B cell (primary cell): ENCODE results near the gene ARFGAP2. TPM values are rescaled to one million over a fixed set of nuclear protein-coding genes. Genes with fewer than 3 reads are reported as not detected.

Experiments
- ATAC-seq: fragments of 200-7000 bp; cut with Tn5 transposase; one replicate; pipeline ENCODE4 v1.10.0; 2021; ENCODE audit warnings: low read depth, mild to moderate bottlenecking, moderate number of reproducible peaks, moderate library complexity
- CTCF ChIA-PET: fragments of 350-600 bp; sonication (Branson Sonifier 250); formaldehyde crosslinking; loops from one replicate; lab custom pipeline; 2021; ENCODE audit warnings: antibody characterized with exemption, inconsistent platforms; lab: Charles Lee
- POLR2A ChIA-PET: fragments of 350-600 bp; sonication (Branson Sonifier 250); formaldehyde crosslinking; loops from one replicate; lab custom pipeline; 2021; ENCODE audit warnings: antibody characterized with exemption; lab: Charles Lee
- DNase-seq: peaks from one replicate; pipeline ENCODE4 v3.0.0; 2013
- H2AFZ ChIP-seq: 2 replicates; pipeline ENCODE4 v1.6.1; 2012; ENCODE audit warnings: mild to moderate bottlenecking, low read depth, low read length; ENCODE audit not compliant: insufficient read depth, poor library complexity, severe bottlenecking
- H3K27ac ChIP-seq, 2 donors: 1 replicate in 1 of 2; 2 replicates in 1 of 2; pipeline ENCODE4 v1.5.1; 2012 to 2013; ENCODE audit warnings: low read length in 2 of 2, mild to moderate bottlenecking in 2 of 2, moderate library complexity in 1 of 2
- H3K27me3 ChIP-seq, 4 experiments: fragments of 200-600 bp in 1 of 4; sonication (generic) in 1 of 4; replicated peaks in 1 of 4; 1 replicate in 2 of 4; 2 replicates in 2 of 4; pipeline versions ENCODE4 v1.6.1 to v1.7.0; 2013 to 2016; ENCODE audit warnings: low read length in 3 of 4, mild to moderate bottlenecking in 2 of 4, mixed read lengths in 1 of 4, moderate library complexity in 1 of 4; ENCODE audit not compliant: insufficient read depth in 4 of 4, control insufficient read depth in 3 of 4; ENCODE audit errors: control extremely low read depth in 1 of 4
- H3K36me3 ChIP-seq, 2 experiments: replicated peaks in 1 of 2; 1 replicate in 1 of 2; 2 replicates in 1 of 2; pipeline versions ENCODE4 v1.6.1 to v1.7.1; 2013; ENCODE audit warnings: low read length in 1 of 2; ENCODE audit not compliant: insufficient read depth in 2 of 2, control insufficient read depth in 1 of 2; ENCODE audit errors: control extremely low read depth in 1 of 2, extremely low read depth in 1 of 2
- H3K4me1 ChIP-seq, 2 donors: fragments of 200-600 bp in 1 of 2; sonication (generic) in 1 of 2; 1 replicate in 1 of 2; 2 replicates in 1 of 2; pipeline versions ENCODE4 v1.5.1 to v1.6.1; 2013 to 2017; ENCODE audit warnings: low read length in 2 of 2; ENCODE audit not compliant: control insufficient read depth in 2 of 2, insufficient read depth in 2 of 2
- H3K4me2 ChIP-seq: replicated peaks from 2 replicates; pipeline ENCODE3; 2012; ENCODE audit warnings: mild to moderate bottlenecking, low read depth, low read length; ENCODE audit not compliant: poor library complexity, severe bottlenecking
- H3K4me3 ChIP-seq, 5 experiments: fragments of 200-600 bp in 1 of 5; sonication (generic) in 1 of 5; 1 replicate in 3 of 5; 2 replicates in 2 of 5; pipeline versions ENCODE4 v1.5.1 to v1.7.0; 2011 to 2016; ENCODE audit warnings: low read length in 4 of 5, mild to moderate bottlenecking in 4 of 5, low read depth in 2 of 5, control low read depth in 1 of 5, moderate library complexity in 1 of 5; ENCODE audit not compliant: insufficient read depth in 1 of 5; ENCODE audit errors: control extremely low read depth in 1 of 5, extremely low read depth in 1 of 5
- H3K79me2 ChIP-seq: fragments of 200-600 bp; sonication (generic); one replicate; pipeline ENCODE4 v1.6.0; 2016; ENCODE audit warnings: low read length; ENCODE audit not compliant: control insufficient read depth, insufficient read depth
- H3K9ac ChIP-seq: fragments of 200-600 bp; sonication (generic); 2 replicates; pipeline ENCODE4 v1.6.1; 2017; ENCODE audit warnings: mild to moderate bottlenecking, low read length, moderate library complexity
- H3K9me3 ChIP-seq, 3 donors: one replicate each; pipeline versions ENCODE4 v1.6.1 to v1.7.1; 2013; ENCODE audit warnings: low read length in 2 of 3; ENCODE audit not compliant: control insufficient read depth in 2 of 3, insufficient read depth in 1 of 3; ENCODE audit errors: control extremely low read depth in 1 of 3
- H4K20me1 ChIP-seq: 2 replicates; pipeline ENCODE4 v1.6.0; 2012; ENCODE audit warnings: mild to moderate bottlenecking, low read length; ENCODE audit not compliant: insufficient read depth, control insufficient read depth, poor library complexity, severe bottlenecking
- H3K27ac Mint-ChIP-seq: one replicate; pipeline ENCODE4 v1.8.0; 2021; ENCODE audit warnings: mixed read lengths
- H3K27me3 Mint-ChIP-seq: one replicate; pipeline ENCODE4 v1.8.0; 2021; ENCODE audit warnings: mixed read lengths
- H3K4me1 Mint-ChIP-seq: one replicate; pipeline ENCODE4 v1.8.0; 2021; ENCODE audit warnings: mixed read lengths
- H3K4me3 Mint-ChIP-seq: one replicate; pipeline ENCODE4 v1.8.0; 2021; ENCODE audit warnings: mixed read lengths
- H3K9me3 Mint-ChIP-seq: one replicate; pipeline ENCODE4 v1.8.0; 2022; ENCODE audit warnings: mixed read lengths; ENCODE audit not compliant: insufficient read depth
- EZH2 ChIP-seq: IDR thresholded peaks from 2 replicates; pipeline ENCODE4 v1.6.1; 2012; ENCODE audit warnings: borderline replicate concordance, low read depth, mild to moderate bottlenecking, moderate library complexity, low read length; ENCODE audit not compliant: insufficient read depth, poor library complexity, severe bottlenecking
- WGBS: methylation state at CpG from one replicate; pipeline ENCODE4 v1.1.5; 2013; ENCODE audit warnings: missing lambda C conversion rate; ENCODE audit not compliant: insufficient coverage; 5-methylcytosine and 5-hydroxymethylcytosine counted together
- intact Hi-C: fragments of 100-400 bp; cut with micrococcal nuclease; formaldehyde crosslinking; loops from one replicate; pipeline ENCODE4 v1.10.0; 2022
- polyA plus RNA-seq: library from polyadenylated mRNA; depleted of rRNA; stranded (reverse); fragments of >200 nt; gene quantifications from 2 replicates; pipeline ENCODE4 v1.2.3, GENCODE V29; 2012
- total RNA-seq, 2 donors: library from RNA; stranded (reverse); fragments of 120-200 nt in 1 of 2; gene quantifications; 1 replicate in 1 of 2; 2 replicates in 1 of 2; pipeline versions ENCODE4 v1.2.3 to v1.2.4, GENCODE V29; 2013 to 2022
- TF ChIP-seq, protein P1 (sequence below): fragments of 200-600 bp; IDR thresholded peaks from one replicate; pipeline ENCODE4 v1.8.0; 2022; ENCODE audit warnings: antibody characterized with exemption, mild to moderate bottlenecking

The ARFGAP2 gene
- total and polyA plus RNA-seq, 2 donors (not counting 1 experiment from before 2014, with no cell fraction given), result 141 to 200 TPM

DNA sequence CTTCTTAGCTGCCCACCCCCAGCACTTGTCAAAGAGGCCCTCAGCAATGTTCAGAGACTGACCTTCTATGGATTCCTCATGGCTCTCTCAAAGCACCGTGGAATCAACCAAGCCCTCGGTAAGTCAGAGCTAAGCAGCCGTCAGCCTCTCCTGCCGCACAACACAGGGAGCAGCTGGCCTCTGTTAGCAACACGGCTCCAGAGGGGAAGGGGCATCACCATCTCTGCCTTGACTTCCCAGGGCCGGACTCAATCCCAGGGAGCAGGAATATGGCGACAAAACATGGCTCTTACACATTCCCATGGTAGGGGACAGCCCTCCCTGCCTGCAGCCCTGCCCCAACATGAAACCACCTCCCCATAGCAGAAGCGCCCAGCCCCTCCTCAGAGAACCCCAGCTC is 18.9 kb downstream of the ARFGAP2 start:
- Histone ChIP-seq H2AFZ (no peak overlapping the region), H3K4me2 (no peak overlapping the region), H3K4me1 (peaks cover 13 to 25% of the 10 kb centered on the region in 2 donors), H3K79me2 (no peaks in the 10 kb centered on the region), H3K4me3 (no peak overlapping the region), H3K9ac (no peak overlapping the region), H4K20me1 (peaks cover 21% of the 10 kb centered on the region), H3K27ac (no peak overlapping the region), H3K36me3 (peaks cover 0 to 9% of the 10 kb centered on the region in 2 experiments), H3K27me3 (no peaks in the 10 kb centered on the region), H3K9me3 (no peaks in the 10 kb centered on the region)
- H3K9me3 Mint-ChIP-seq, result no peaks in the 10 kb centered on the region
- DNase-seq (peak; percentile 4), ATAC-seq (no peak)
- H3K4me1 Mint-ChIP-seq, result peaks cover 23% of the 10 kb centered on the region
- H3K27ac Mint-ChIP-seq, result peak overlapping the region; percentile 2
- no peak overlapping the region for H3K4me3 Mint-ChIP-seq
- no peak for TF ChIP-seq EZH2
- TF ChIP-seq, protein P1, sequence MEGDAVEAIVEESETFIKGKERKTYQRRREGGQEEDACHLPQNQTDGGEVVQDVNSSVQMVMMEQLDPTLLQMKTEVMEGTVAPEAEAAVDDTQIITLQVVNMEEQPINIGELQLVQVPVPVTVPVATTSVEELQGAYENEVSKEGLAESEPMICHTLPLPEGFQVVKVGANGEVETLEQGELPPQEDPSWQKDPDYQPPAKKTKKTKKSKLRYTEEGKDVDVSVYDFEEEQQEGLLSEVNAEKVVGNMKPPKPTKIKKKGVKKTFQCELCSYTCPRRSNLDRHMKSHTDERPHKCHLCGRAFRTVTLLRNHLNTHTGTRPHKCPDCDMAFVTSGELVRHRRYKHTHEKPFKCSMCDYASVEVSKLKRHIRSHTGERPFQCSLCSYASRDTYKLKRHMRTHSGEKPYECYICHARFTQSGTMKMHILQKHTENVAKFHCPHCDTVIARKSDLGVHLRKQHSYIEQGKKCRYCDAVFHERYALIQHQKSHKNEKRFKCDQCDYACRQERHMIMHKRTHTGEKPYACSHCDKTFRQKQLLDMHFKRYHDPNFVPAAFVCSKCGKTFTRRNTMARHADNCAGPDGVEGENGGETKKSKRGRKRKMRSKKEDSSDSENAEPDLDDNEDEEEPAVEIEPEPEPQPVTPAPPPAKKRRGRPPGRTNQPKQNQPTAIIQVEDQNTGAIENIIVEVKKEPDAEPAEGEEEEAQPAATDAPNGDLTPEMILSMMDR, result no peak
- intact Hi-C loops, result no loop called here
- 86% methylated on average over 8 of the region's 8 CpGs for WGBS
- CTCF ChIA-PET, result no interaction called here
- H3K27me3 Mint-ChIP-seq, result no peaks in the 10 kb centered on the region
- POLR2A ChIA-PET, result no interaction called here

DNA sequence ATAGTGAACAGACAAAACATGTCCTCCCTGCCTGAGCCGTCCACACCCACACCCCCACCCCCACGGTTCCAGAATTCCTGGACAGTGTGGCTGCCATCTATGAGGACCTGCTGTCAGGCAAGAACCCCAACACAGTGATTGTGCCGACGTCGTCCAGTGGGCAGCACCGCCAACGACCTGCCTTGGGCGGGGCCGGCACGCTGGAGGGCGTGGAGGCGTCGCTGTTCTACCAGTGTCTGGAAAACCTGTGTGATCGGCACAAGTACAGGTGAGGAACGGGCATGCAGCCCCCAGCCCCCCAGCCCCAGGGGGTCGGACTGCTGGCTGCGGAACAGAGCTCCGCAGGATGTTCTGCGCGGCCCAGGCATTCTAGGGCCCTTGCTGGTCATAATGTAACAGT is 19.7 kb downstream of the ARFGAP2 start:
- Histone ChIP-seq H3K4me2 (no peak overlapping the region), H3K36me3 (peaks cover 0 to 4% of the 10 kb centered on the region in 2 experiments), H3K79me2 (no peaks in the 10 kb centered on the region), H3K27ac (no peak overlapping the region), H4K20me1 (peaks cover 13% of the 10 kb centered on the region), H3K9ac (no peak overlapping the region), H3K27me3 (no peaks in the 10 kb centered on the region), H3K9me3 (no peaks in the 10 kb centered on the region), H3K4me1 (peaks cover 19 to 33% of the 10 kb centered on the region in 2 donors), H2AFZ (no peak overlapping the region), H3K4me3 (no peak overlapping the region)
- H3K4me1 Mint-ChIP-seq, result peaks cover 29% of the 10 kb centered on the region
- 99% methylated on average over 20 of the region's 20 CpGs for WGBS
- H3K4me3 Mint-ChIP-seq, result no peak overlapping the region
- no peaks in the 10 kb centered on the region for H3K9me3 Mint-ChIP-seq
- peak; percentile 6 for DNase-seq
- ATAC-seq, result no peak
- intact Hi-C loops, result no loop called here
- no peaks in the 10 kb centered on the region for H3K27me3 Mint-ChIP-seq
- TF ChIP-seq, protein P1, result no peak
- TF ChIP-seq EZH2, result no peak
- H3K27ac Mint-ChIP-seq, result no peak overlapping the region
- ChIA-PET CTCF (interaction anchor here (4.8 kb wide), 1 partner anchor 271 kb away, joined by 35 read pairs; no protein-coding TSS in a partner anchor), POLR2A (no interaction called here)
